HG03565 (cell line): ENCODE measurements around the gene B4GAT1.

ENCODE experiments used
- ATAC-seq: cut with Tn5 transposase; IDR thresholded peaks from one replicate; pipeline ENCODE4 v1.9.1; 2021; ENCODE audit warnings: mild to moderate bottlenecking, moderate library complexity; ENCODE audit not compliant: unreplicated experiment

B4GAT1 gene

DNA sequence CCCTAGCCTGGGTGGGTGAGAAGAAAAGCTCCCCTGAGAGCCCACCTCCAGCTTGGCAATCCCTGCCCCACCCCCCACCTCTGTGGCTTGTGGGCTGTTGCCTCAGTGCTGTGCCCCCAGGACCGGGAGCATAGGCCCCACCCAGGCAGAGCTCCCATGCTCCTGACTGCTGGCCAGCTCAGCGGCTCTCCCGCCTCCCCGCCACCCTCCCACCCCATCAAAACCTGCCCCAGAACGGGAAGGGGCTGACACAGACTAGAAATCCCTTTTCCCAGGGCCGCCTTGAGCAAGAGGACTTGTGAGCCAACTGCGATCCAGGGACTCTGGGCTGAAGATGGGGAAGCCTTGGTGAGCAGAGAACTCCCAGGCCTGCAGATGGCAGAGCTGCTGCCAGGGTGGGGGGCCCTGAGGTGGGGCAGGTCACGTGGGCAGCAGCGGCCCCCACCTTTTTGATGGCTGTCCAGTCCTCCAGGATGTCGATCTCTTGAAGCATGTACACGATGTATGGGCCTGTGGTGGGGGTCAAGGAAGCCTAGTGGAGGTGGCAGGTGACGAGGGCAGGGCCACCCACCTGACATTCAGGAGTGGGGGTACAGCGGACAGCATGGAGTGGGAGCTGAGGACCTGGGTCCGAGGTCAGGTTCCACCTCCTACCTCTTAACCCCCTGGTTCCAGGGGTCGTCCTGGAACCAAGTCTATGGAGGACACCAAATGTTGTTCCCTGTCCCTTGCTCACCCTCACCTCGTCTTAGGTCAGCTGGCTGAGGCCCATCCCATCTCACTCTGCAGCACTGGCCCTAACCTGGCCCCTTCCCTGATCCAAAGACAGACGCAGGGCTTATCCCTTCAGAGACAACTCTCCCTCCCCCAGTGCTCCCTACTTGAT, 8.9 kb downstream of the B4GAT1 start:
- no peak for ATAC-seq

DNA sequence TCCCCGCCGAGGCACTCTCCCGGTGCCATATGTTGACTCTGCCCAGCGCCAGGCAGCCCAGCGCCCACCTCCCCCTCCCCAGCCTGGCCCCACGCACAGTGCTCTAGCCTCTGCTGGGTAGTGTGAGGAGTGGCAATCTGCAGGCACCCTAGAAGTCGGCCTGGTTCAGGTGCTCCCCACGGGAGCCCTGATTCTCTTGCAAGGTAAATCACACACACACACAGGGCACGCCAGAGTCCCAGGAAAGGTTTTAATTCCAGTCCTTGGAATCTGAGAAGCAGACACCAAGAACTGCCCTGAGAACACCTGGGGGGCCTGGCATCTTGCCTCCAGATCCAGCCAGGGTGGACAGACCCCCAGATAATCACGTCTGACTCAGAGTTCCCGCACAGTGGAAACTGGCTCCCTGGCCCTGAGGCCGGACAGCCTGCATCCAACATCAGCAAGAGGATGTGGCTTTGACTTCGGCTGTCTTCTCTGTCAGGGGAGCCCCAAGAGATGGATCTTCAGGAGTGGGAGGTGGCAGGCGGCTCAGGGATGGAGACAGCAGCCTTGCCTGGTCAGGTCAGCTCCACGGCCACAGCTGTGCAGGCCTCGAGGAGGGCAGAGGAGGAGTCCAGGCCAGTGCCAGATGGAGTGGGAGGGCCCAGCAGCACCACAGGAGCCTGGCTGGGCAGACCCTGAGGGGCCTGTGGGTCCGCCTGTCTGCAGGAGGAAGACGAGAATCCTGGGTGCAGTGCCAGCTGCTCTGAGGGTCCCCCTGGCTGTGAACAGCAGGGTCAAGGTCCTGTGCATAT, 10.1 kb downstream of the B4GAT1 start:
- ATAC-seq, result no peak

DNA sequence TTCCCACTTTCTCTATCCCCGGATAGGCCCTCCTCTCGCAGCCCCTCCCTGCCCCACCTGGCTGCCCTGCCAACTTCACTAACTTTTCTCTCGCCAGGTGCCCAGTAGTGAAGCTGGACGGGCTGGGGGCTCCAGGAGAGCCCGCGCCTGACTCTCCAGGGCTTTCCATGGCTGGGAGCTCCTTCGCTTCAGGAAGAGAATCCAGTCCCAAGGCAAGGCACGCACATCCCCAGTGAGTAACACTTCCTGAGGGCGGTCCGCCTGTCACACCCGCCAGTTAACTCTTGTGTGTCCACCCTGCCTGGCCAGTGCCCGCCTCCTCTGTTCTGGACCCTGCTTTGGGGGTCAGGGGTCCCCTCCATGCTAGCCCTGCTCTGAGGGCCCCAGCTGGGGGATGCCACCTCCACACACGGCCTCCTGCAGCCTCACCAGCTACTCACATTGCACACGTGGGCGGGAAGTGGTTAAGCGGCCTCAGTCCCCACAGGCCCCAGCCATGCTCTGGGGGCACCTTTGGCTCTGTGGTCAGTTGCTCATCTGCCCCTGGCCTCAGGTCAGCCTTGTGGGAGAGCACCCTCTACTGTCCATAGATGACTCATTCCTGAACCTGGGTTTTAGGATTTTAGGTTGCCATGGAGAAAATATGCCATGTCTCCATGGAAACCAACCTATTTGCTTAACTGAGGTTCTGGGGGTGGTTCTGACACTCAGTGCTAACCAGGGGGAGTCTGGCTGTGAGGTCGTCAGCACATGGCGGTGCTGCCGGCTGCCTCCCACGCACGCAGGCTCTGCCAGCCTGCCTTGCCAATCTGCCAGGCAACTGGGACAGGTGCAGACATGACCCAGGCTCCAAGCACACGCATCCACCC, 11.0 kb downstream of the B4GAT1 start, which contains the start of gene RIN1:
Gene RIN1, minus strand, starts transcription at position 201 of the 869 bp plus-strand sequence. Its CDS starts 32 bp downstream, at position 169.
- ATAC-seq, result no peak

DNA sequence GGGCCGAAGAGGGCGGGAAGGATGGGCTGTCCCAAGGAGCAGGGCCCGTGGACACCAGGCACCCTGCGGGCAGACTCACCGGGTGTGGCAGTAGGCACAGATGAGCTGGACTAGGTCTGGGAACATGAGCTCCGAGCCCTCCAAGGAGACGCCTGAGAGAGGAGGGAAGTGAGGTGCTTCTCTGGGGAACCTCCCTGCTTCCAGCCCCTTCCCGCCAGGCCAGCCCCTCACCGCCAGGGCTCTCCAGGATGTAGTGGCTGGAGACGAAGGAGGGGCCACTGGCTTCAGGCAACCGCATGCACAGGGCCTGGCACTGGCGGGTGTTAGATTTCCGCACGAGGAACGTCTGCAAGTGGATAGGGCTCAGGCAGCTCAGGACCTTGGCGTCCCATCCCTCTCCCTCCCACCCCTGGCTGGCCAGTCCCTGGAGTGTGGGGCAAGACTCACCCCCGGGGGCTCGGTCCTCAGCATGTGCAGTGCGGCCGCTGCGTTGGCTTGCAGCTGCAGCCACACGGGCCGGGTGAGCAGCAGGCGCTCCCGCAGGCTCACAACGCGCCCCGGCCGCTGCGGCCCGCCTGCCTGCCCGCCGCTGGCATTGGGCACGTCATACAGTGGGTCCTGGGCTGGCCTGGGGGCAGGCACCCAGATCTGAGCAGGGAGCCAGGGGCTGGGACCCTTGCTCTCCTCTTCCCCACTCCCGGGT, 11.7 kb downstream of the B4GAT1 start:
- ATAC-seq, result no peak

DNA sequence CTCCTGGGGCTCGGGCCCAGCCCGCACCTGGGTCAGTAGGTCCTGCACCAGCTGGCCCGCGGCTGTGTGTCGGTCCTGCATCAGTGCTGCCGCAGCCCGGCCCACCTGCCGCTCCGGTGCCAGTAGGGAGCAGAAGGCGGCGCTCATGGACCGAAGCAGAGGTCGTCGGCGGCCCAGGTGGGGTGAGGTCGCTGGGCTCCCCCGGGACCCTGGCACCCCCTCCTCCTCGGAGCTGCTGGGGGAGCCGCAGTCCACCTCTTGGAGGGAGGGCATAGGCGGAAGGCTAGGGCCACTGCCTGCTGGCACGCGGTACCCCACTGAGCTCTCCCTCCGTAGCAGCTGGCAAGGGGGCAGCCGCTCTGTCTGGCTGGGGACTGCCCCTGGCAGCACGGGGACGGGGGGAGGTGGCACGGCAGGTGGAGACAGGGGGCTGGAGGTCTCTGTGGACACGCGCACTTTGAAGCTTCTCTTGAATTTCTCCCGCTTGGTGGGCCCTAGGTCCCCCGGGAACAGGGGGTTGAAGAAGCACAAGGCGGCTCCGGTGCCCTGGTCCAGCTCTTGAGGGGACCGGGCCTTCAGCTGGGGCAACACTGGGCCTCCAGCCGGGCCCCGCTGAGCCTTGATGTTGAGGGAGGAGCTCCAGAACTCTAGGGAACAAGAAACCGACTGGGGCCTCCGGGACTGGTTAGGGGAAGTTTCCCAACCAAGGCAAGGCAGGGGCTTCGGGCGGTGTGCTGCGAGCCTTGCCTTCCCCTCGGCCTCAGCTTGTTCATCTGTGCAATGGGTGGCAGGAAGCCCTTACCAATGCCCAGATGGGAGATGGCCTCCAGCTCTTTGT, 12.6 kb downstream of the B4GAT1 start:
- no peak for ATAC-seq

DNA sequence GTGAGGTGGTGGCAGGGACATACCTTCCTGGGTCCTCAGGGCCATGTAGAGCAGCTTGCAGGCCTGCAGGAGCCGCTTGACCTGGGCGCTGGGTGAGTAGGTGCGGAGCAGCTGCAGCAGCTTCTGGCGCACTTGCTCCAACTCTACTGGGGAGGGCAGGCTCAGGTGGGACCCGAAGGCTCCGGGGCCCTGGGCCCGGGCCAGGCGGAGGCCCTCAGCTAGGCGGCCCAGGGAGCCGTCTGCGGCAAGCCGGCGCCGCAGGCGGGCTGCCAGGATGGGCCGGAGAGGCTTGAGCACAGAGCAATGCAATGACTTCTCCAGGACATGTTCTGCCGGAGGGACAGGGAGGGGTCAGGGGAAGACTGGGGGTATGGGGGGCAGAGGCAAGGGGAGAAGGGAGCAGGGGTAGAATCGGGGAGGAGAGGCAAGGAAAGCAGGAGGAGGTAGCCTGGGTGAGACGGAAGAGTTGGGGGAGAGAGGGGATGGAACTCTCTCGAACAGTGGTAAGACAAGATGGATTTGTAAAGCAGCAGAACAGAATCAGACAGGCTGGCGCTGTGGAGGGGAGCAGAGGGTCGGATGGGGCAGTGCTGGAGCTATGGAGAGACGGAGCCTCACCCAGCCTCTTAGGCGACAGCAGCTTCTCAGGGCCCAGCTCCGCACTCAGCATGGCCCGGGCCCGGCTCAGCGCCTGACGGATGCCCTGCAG, 13.4 kb downstream of the B4GAT1 start:
- ATAC-seq, result no peak

DNA sequence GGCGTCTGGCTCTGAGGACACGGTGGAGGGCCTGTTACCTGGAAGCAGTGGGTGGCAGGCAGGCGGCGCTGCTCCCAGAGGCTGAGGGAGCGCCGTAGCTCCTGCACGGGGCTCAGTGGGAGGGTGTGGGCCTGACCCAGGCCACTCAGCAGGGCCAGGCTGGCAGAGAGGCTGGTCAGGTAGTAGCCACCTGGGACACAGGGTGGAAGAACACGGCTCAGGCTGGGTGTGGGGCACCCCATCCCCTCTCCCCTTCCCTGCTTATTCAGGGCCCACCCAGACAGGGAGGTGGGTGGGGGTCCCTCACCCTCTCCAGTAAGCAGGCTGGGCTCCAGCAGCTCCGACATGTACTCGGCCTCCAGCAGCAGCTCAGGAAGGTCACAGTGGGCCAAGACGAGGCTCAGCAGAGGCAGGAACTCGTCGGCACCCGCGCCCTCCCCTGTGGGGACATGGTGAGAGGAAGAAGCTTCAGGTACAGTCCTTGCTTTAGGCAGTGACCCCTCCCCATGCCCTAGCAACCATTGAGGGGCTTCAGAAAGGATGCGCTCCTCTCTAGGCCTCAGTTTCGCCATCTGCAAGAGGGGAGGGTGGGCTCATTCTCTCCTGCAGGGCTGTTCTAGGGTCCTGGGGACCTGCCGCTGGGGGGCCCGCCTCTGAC, 14.1 kb downstream of the B4GAT1 start:
- ATAC-seq, result no peak

DNA sequence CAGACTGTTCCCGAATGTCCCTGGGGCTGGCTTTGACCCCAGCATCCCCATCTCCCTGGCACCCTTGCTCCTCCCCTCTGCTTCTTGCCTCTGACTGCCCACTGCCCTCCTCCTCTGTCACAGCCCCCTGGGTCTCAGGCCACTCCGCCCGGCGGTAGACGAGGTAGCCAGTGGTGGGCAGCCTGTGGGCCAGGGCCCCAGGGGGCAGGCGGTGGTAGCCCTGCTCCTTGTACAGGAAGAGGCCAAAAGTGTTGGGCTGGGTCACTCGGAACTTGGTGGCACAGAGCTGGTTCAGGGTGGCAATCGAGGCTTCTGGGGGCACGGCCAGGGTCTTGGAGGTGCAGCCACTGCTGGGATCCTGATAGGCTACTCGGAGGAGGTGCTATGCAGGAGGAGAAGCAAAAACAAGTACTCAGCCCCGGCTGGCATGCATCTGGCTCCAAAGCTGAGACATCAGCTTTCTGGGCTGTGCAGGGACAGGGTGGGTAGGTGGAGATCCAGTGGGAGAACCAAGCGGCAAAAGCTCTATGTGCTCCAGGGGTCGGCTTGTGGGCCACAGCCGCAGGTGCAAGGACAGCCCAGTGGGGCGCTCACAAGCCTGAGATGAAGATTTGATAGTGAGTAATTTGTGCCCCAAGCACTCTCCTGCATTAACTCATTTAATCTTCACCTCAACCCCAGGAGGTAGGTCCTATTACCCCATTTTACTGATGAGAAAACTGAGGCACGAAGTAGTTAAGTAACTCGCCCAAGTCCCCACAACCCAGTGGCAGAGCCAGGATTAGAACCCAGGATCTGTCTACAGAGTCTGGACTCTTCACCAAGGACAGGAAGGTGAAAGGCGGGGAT, 14.8 kb downstream of the B4GAT1 start:
- no peak for ATAC-seq

DNA sequence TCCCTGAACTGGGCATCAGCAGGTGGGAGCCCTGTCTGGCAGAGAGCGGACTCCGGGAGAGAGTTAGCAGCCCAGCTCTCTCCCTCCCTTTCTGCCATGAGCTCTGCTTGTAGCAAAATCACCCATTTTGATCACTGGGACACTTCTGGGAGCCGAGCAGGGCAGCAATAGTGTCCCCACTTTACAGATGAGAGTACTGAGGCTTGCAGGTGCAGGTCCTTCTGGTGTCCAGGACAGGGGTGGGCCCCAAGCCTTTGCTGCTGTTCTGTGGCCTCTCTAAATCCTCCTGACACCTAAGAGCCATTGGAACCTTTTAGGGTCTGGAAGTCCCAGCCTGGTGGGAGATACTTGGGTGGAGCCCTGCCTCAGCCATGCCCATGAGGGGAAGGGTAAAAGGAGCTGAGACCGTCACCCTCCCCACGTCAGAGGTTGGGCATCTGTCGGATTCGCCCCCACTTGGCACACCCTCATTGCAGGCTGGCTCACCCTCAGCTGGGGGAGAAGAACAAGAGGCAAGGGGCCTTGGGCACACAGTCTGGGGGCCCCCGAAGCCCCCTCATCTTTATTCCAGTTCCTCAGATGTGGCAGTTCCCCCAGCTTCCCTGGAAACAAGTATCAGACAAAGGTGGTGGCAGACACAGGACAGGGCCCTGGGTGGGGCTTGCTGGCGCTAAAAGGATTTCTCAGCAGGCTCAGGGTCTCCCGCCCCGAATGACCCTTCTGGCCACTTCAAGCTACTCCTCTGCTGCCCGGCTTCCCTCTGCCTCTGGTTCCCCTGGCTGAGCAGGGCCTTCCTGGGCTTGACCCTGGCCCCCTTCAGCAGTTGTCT, 15.7 kb downstream of the B4GAT1 start:
- no peak for ATAC-seq

DNA sequence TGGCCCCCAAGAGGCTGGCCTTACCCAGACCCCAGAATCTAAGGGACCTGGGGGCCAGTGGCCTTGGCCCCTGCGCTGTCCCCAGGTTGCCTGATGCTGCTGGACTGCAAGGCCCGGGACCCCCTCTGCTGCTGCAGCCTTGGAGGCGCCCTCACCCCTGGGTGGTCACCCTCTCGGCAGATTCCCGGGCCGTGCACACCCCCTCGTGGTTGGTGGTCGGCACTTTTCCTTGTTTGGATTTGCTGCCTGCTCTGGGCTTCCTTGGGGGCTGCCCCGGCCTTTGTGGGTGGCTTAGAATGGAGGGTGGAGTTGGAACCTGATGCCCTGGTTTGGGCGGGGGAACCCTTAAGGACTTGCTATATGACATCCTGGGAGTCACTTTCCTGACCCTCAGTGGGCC, 16.5 kb downstream of the B4GAT1 start:
- ATAC-seq, result no peak

DNA sequence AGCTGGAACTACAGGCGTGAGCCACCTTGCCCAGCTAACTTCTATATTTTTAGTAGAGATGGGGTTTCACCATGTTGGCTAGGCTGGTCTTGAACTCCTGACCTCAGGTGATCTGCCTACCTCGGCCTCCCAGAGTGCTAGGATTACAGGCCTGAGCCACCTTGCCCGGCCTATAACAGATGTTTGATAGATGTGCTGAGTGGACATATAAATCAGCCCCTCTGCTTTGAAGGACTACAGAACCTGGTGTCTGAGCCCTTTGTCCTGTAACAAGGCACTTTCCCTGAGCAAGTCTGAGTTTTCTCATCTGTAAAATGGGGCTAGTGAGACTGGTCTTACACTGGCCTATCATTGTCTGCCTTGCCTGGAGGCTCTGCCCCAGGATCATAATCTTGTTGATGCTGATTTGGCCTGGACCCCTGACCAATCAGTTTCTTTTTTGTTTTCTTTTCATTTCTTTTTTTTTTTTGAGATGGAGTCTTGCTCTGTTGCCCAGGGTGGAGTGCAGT, 18.2 kb downstream of the B4GAT1 start:
- ATAC-seq, result no peak

DNA sequence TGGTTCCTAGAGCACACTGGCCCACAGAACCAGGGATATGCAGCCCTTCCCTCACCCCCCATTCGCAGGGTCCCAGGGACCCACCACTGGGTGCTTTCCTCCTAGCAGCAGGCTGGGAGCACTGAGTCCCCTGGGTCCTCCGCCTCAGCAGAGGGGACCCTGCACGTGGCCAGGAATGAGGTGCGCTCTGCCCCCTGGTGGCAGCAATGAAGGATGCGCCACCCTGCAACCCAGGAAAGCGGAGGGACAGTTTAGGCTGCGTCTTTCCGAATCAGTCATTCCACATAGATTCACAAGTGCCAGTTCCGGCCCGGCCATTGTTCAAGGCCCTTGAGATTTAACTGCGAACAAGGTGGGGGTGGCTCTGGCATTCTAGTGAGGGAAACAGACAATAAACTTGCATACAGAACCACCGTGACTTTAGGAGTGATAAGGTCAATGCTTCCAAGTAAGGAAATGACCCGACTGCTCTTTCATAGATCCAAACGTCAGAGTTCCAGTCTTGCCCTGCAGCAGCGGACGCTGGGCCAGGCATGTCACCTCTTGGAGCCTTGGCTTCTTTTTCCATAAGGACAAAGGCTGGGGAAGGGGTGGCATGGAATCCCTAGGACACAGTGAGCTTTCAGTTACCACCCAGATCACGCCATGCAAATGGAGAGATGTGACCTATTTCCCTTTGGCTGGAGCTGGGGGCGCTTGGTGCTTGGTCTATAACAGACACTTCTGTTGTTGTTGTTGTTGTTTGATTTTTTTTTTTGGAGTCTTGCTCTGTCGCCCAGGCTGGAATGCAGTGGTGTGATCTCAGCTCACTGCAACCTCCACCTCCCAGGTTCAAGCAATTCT, 18.9 kb downstream of the B4GAT1 start:
- peak; percentile 59 for ATAC-seq

DNA sequence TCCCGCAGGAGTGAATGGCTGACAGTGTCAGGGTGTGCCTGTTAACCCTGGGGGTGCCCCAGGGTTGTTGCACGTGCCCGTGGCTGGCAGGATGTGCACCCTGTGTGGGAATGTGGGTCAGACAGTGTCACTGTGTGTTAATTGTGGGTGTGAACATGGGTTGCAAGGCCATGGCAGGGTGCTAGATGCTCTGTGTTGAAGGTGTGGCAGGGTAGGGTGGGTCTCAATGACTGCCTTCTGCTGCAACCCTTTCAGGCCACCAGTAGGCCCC, 19.5 kb downstream of the B4GAT1 start:
- no peak for ATAC-seq

DNA sequence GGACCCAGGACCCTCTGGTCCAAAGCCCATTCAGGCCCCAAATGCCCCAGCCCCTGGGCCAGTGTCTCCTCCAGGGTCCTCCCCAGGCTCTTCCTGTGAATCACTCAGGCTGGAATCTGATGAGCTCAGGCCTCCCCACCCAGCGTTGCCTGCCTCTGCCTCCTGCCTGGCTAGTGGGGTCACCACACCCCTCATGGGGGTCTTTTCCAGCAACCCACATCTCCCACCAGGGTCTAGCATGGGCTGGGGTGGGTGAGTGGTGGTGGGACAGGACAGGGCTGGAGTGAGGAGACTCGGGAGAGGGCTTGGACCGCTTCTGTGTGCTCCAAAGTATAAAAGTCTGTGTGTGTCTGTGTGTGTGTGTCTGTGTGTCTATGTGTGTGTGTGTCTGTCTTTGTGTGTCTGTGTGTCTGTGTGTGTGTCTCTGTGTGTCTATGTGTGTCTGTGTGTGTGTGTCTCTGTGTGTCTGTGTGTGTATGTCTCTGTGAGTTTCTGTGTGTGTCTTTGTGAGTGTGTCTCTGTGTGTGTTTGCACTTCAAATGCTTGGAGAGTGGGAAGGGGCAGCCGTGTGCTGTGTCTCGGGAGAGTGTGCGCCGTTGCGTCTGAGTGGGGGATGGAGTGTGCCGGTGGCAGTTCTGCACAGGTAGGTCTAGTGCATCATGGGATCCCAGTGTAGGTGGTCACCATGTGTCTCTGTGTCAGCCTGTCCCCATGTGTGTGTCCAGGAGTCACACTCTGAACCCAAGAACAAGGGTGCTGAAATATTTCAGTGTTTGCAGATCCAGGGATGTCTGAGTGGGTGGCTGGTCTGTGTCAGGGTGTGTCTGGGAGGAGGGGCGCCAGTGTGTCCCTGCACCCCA, 20.0 kb downstream of the B4GAT1 start:
- no peak for ATAC-seq
